ENCODE data around the gene PKP4. TPM values are rescaled to one million over a fixed set of nuclear protein-coding genes. Genes with fewer than 3 reads are reported as not detected.

Gene PKP4
- total RNA-seq, 1 experiment from 2014 or later = 55.2 TPM

DNA sequence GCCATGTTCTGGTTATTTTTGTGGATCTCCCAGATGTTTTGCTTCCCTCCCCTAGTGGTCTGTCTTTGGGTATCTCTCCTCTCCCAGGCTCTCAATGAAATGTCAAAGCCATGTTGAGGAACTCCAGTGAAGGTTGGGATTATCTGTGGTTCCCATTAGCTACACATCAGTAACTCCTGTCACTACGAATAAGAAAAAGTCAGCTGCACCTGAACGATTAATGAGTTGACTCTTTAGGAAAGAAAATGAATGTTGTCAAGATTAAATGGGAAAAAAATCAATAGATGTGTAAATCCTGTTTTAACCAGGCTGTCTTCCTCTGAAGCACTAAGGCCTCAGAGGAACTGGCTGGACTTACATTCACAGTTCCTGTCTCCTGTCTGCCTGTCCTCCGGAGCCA, 244.3 kb downstream of the PKP4 start:
- intact Hi-C loops (cut with micrococcal nuclease) = no loop called here
- DNase-seq (ENCODE audit: low read depth, low spot score) (no peak), ATAC-seq (no peak)
- Histone ChIP-seq H3K9me2 (ENCODE audit: insufficient read depth) (no peaks in the 10 kb centered on the region), H3K4me3 (replicated peaks in 1 of 2; ENCODE audit: low read depth in 1 of 2, low read length in 2 of 2) (no peak overlapping the region), H3K36me3 (ENCODE audit: control insufficient read depth in 1 of 2, insufficient read depth in 2 of 2, low read length in 2 of 2) (no peaks in the 10 kb centered on the region), H3K79me2 (ENCODE audit: insufficient read depth, low read length) (no peaks in the 10 kb centered on the region), H3K4me2 (ENCODE audit: low read length) (no peak overlapping the region), H3K27me3 (ENCODE audit: insufficient read depth, low read length) (no peaks in the 10 kb centered on the region), H4K20me1 (ENCODE audit: insufficient read depth) (no peaks in the 10 kb centered on the region), H3K4me1 (ENCODE audit: control insufficient read depth in 1 of 2, insufficient read depth in 2 of 2, low read length in 2 of 2) (no peaks in the 10 kb centered on the region), H3K9ac (ENCODE audit: low read length) (no peak overlapping the region), H3K9me3 (ENCODE audit: control insufficient read depth in 1 of 2, insufficient read depth in 1 of 2, low read depth in 1 of 2, low read length in 2 of 2) (no peaks in the 10 kb centered on the region), H3K27ac (ENCODE audit: low read depth, low read length) (no peak overlapping the region), H2AFZ (ENCODE audit: low read depth, low read length, poor library complexity, severe bottlenecking) (no peak overlapping the region)
- no TSS peak for BruUV-seq (replicated peaks)
- TF ChIP-seq SP1 (IDR thresholded peaks at IDR 0.05; ENCODE audit: low read depth) = no peak
- TF ChIP-seq, protein P1, sequence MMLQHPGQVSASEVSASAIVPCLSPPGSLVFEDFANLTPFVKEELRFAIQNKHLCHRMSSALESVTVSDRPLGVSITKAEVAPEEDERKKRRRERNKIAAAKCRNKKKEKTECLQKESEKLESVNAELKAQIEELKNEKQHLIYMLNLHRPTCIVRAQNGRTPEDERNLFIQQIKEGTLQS (IDR thresholded peaks at IDR 0.05) = no peak
- TF ChIP-seq, protein P2, sequence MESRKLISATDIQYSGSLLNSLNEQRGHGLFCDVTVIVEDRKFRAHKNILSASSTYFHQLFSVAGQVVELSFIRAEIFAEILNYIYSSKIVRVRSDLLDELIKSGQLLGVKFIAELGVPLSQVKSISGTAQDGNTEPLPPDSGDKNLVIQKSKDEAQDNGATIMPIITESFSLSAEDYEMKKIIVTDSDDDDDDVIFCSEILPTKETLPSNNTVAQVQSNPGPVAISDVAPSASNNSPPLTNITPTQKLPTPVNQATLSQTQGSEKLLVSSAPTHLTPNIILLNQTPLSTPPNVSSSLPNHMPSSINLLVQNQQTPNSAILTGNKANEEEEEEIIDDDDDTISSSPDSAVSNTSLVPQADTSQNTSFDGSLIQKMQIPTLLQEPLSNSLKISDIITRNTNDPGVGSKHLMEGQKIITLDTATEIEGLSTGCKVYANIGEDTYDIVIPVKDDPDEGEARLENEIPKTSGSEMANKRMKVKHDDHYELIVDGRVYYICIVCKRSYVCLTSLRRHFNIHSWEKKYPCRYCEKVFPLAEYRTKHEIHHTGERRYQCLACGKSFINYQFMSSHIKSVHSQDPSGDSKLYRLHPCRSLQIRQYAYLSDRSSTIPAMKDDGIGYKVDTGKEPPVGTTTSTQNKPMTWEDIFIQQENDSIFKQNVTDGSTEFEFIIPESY (IDR thresholded peaks at IDR 0.05; ENCODE audit: extremely low read depth, insufficient replicate concordance, low read length) = no peak
- no peak for TF ChIP-seq POLR2AphosphoS5 (IDR thresholded peaks at IDR 0.05; ENCODE audit: low read depth, low read length)
- no peak for TF ChIP-seq RAD21 (IDR thresholded peaks at IDR 0.05; ENCODE audit: low read depth)
- no peak for TF ChIP-seq ELF1 (IDR thresholded peaks at IDR 0.05; ENCODE audit: borderline replicate concordance, low read depth)
- TF ChIP-seq ZNF274 (IDR thresholded peaks at IDR 0.05; ENCODE audit: low read depth, low read length) = no peak
- no peak for TF ChIP-seq TCF7L2 (IDR thresholded peaks at IDR 0.05; ENCODE audit: borderline replicate concordance, extremely low read depth, insufficient read depth, insufficient read length)
- TF ChIP-seq JUND (IDR thresholded peaks at IDR 0.05) = no peak
- TF ChIP-seq EGR1 (IDR thresholded peaks at IDR 0.05; ENCODE audit: low read depth) = no peak
- no peak for TF ChIP-seq FOSL1 (IDR thresholded peaks at IDR 0.05; ENCODE audit: low read depth)
- no peak for TF ChIP-seq ZFX (IDR thresholded peaks at IDR 0.05)
- TF ChIP-seq, protein P3, sequence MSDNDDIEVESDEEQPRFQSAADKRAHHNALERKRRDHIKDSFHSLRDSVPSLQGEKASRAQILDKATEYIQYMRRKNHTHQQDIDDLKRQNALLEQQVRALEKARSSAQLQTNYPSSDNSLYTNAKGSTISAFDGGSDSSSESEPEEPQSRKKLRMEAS (IDR thresholded peaks at IDR 0.05) = no peak
- no peak for TF ChIP-seq CEBPB (IDR thresholded peaks at IDR 0.05; ENCODE audit: low read depth)
- no peak for TF ChIP-seq SRF (IDR thresholded peaks at IDR 0.05; ENCODE audit: low read depth)
- no peak for TF ChIP-seq EZH2 (IDR thresholded peaks at IDR 0.05)
- ChIA-PET CTCF (no interaction called here), RAD21 (ENCODE audit: low non-redundant PET in 1 of 2, low total read pairs in 2 of 2, uncharacterized antibody in 2 of 2, unreplicated experiment in 2 of 2) (no interaction called here), POLR2A (no interaction called here)

Data from HCT116 (cell line).